IMR-90 (cell line): ENCODE results near the gene CEP70.

Source experiments
- CEBPB ChIP-seq: IDR thresholded peaks from 2 replicates; pipeline ENCODE4 v1.6.1; 2012; ENCODE audit warnings: low read depth, low read length, improper control_type of control experiment
- MAFK ChIP-seq: IDR thresholded peaks from 2 replicates; pipeline ENCODE4 v1.6.1; 2012; ENCODE audit warnings: low read depth, low read length, improper control_type of control experiment
- POLR2A ChIP-seq: IDR thresholded peaks from 2 replicates; pipeline ENCODE4 v1.6.1; 2012; ENCODE audit warnings: mild to moderate bottlenecking, low read depth, low read length
- RAD21 ChIP-seq: IDR thresholded peaks from 2 replicates; pipeline ENCODE4 v1.6.1; 2012; ENCODE audit warnings: low read length, improper control_type of control experiment
- USF2 ChIP-seq: fragments of 150-350 bp; IDR thresholded peaks from 2 replicates; pipeline ENCODE4 v1.6.1; 2017; ENCODE audit warnings: mild to moderate bottlenecking, antibody characterized with exemption, low read length, low read depth
- TF ChIP-seq, protein P1 (sequence below): conservative IDR thresholded peaks from 2 replicates; pipeline ENCODE4 v1.5.1; 2012; ENCODE audit warnings: mild to moderate bottlenecking, low read depth, low read length, improper control_type of control experiment
- TF ChIP-seq, protein P2 (sequence below): fragments of 150-350 bp; IDR thresholded peaks from 2 replicates; pipeline ENCODE4 v1.6.1; 2016; ENCODE audit warnings: low read depth, mild to moderate bottlenecking, low read length, moderate library complexity, borderline replicate concordance

DNA sequence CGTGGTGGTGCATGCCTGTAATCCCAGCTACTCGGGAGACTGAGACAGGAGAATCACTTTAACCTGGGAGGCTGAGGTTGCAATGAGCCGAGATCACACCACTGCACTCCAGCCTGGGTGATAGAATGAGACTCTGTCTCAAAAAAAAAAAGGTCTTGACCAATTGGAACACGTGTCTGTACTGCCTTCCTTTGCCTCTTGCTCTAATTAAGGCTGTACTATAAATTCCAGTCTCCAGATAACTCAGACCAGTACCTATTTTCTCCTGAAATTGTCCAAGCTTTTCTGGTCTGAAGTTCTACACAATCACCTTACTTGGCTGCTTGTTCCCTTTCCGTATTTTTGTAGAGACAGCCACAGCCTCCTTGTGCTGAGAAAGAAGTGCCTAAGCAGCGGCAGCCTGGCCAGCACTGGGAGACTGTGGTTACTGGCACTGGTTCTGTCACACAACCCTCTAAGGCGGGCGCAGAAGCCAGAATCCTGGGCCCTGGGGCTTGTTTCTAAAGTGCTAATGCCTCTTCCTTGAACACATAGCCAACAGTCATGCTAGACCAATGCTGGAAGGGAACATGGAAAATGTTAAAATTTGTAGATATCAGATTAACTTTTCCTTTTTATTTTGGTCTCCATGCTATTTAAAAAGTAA, 6.2 kb upstream of the CEP70 start:
- TF ChIP-seq, protein P1, sequence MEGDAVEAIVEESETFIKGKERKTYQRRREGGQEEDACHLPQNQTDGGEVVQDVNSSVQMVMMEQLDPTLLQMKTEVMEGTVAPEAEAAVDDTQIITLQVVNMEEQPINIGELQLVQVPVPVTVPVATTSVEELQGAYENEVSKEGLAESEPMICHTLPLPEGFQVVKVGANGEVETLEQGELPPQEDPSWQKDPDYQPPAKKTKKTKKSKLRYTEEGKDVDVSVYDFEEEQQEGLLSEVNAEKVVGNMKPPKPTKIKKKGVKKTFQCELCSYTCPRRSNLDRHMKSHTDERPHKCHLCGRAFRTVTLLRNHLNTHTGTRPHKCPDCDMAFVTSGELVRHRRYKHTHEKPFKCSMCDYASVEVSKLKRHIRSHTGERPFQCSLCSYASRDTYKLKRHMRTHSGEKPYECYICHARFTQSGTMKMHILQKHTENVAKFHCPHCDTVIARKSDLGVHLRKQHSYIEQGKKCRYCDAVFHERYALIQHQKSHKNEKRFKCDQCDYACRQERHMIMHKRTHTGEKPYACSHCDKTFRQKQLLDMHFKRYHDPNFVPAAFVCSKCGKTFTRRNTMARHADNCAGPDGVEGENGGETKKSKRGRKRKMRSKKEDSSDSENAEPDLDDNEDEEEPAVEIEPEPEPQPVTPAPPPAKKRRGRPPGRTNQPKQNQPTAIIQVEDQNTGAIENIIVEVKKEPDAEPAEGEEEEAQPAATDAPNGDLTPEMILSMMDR, result no peak
- no peak for TF ChIP-seq POLR2A
- no peak for TF ChIP-seq USF2
- TF ChIP-seq MAFK, result no peak
- TF ChIP-seq, protein P2, sequence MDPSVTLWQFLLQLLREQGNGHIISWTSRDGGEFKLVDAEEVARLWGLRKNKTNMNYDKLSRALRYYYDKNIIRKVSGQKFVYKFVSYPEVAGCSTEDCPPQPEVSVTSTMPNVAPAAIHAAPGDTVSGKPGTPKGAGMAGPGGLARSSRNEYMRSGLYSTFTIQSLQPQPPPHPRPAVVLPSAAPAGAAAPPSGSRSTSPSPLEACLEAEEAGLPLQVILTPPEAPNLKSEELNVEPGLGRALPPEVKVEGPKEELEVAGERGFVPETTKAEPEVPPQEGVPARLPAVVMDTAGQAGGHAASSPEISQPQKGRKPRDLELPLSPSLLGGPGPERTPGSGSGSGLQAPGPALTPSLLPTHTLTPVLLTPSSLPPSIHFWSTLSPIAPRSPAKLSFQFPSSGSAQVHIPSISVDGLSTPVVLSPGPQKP, result no peak
- TF ChIP-seq RAD21, result no peak
- TF ChIP-seq CEBPB, result no peak
